ENCODE data around the gene GEMIN5. TPM values are rescaled to one million over a fixed set of nuclear protein-coding genes. Genes with fewer than 3 reads are reported as not detected.

GEMIN5 gene
- total RNA-seq, 4 donors from 2014 or later = 16.7 to 20.5 (median 18.9) TPM

DNA sequence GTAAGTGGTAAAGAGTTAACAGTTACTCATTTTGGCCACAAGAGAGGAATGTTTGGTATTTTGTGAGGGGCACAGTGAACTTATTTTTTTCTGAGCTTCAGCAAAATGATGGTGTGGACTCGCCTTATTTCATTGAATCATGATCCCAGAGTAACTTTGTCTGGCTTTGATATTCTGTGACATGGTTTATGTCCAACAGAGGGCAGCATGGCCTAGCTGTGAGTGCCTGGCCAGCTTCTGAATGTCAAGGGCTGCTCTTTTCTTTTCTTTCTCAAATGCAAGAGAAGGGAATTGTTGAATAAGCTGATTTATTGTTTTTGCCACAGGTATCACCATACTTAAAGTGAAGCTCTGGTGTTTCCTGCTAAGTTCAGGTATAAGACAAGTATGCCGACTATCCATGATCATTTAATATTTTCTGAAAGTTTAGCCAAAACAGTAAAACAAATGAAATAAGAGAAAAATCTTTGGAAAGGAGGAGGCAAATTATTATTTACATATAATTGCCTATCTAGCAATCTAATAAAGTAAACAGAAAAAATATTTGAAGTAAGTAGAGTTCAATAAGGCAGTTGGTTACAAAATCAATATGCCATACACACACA is 34.6 kb upstream of the GEMIN5 start:
- no peak overlapping the region for H3K4me3 ChIP-seq (ENCODE audit: low read depth, poor library complexity, severe bottlenecking)
- DNase-seq (ENCODE audit: low spot score in 2 of 2) = no peak
- intact Hi-C loops (cut with DNase I; ENCODE audit: low total_unique reads) = no loop called here
- 79% methylated on average over 2 of the region's 2 CpGs for WGBS, 2 donors
- TF ChIP-seq, protein P1, sequence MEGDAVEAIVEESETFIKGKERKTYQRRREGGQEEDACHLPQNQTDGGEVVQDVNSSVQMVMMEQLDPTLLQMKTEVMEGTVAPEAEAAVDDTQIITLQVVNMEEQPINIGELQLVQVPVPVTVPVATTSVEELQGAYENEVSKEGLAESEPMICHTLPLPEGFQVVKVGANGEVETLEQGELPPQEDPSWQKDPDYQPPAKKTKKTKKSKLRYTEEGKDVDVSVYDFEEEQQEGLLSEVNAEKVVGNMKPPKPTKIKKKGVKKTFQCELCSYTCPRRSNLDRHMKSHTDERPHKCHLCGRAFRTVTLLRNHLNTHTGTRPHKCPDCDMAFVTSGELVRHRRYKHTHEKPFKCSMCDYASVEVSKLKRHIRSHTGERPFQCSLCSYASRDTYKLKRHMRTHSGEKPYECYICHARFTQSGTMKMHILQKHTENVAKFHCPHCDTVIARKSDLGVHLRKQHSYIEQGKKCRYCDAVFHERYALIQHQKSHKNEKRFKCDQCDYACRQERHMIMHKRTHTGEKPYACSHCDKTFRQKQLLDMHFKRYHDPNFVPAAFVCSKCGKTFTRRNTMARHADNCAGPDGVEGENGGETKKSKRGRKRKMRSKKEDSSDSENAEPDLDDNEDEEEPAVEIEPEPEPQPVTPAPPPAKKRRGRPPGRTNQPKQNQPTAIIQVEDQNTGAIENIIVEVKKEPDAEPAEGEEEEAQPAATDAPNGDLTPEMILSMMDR (IDR thresholded peaks at IDR 0.05) = no peak
- no peak for TF ChIP-seq POLR2A (IDR thresholded peaks at IDR 0.05)

DNA sequence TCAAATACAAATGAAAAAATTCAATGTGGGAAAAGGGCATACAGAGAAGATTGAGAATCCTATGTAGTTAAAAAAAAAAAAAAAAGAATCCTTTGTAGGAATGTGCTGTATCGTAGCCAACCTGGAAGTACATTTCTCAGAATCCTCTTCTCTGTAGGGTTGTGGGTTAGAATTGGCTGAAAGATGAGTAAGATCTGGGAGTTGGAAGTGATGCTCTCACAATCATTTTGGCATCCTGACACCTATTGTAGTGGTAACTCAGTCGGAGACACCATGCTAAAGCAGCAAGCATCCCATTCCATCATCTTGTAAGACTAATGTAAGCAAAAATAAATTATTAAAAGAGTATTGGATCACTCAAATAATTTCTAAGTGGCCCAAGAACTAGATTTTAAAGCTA is 33.5 kb upstream of the GEMIN5 start:
- TF ChIP-seq, protein P1 (IDR thresholded peaks at IDR 0.05) = no peak
- no peak for TF ChIP-seq POLR2A (IDR thresholded peaks at IDR 0.05)
- DNase-seq (ENCODE audit: low spot score in 2 of 2) = no peak
- 82 to 86% methylated on average over 2 of the region's 2 CpGs for WGBS, 2 donors
- H3K4me3 ChIP-seq (ENCODE audit: low read depth, poor library complexity, severe bottlenecking) = no peak overlapping the region
- intact Hi-C loops (cut with DNase I; ENCODE audit: low total_unique reads) = no loop called here

DNA sequence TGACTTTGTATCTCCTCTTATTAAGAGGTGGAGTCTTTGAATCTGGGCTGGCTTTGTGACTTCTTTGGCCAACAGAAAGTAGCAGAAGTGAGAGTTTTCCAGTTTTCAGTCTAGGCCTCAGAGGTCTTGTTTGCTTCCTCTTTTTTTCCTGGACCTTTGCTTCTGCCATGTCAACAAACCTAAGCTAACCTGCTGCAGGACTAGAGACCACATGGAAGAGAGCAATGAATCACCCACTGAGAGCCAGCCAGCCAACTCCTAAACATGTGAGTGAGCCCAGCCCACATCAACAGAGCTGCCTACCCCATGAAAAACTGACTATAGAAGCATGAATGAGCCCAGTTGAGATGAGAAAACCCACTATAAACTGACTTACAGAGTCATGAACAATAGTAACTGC is 32.7 kb upstream of the GEMIN5 start:
- no peak for TF ChIP-seq POLR2A (IDR thresholded peaks at IDR 0.05)
- TF ChIP-seq, protein P1 (IDR thresholded peaks at IDR 0.05) = no peak
- intact Hi-C loops (cut with DNase I; ENCODE audit: low total_unique reads) = no loop called here

DNA sequence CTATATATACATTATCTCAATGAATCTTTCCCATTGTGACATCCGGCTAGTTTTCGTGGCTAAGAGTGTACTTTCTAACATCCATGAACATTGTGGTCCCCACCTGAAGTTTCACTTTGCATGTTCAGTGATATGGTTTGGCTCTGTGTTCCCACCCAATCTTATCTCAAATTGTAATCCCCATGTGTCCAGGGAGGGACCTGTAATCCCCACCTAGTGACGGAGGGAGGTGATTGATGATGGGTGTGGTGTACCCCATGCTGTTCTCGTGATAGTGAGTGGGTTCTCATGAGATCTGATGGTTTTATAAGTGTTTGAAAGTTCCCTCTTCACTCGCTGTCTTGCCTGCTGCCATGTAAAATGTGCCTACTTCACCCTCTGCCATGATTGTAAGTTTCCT is 30.9 kb upstream of the GEMIN5 start:
- DNase-seq (ENCODE audit: low spot score in 2 of 2) = no peak
- 90 to 91% methylated on average over 5 of the region's 5 CpGs for WGBS, 2 donors
- no peak overlapping the region for H3K4me3 ChIP-seq (ENCODE audit: low read depth, poor library complexity, severe bottlenecking)
- TF ChIP-seq, protein P1 (IDR thresholded peaks at IDR 0.05) = no peak
- TF ChIP-seq POLR2A (IDR thresholded peaks at IDR 0.05) = no peak
- intact Hi-C loops (cut with DNase I; ENCODE audit: low total_unique reads) = no loop called here

More for the DNA sequence above, 32.7 kb upstream of the GEMIN5 start:
- H3K4me3 ChIP-seq (ENCODE audit: low read depth, poor library complexity, severe bottlenecking) = no peak overlapping the region
- DNase-seq (ENCODE audit: low spot score in 2 of 2) = no peak

DNA sequence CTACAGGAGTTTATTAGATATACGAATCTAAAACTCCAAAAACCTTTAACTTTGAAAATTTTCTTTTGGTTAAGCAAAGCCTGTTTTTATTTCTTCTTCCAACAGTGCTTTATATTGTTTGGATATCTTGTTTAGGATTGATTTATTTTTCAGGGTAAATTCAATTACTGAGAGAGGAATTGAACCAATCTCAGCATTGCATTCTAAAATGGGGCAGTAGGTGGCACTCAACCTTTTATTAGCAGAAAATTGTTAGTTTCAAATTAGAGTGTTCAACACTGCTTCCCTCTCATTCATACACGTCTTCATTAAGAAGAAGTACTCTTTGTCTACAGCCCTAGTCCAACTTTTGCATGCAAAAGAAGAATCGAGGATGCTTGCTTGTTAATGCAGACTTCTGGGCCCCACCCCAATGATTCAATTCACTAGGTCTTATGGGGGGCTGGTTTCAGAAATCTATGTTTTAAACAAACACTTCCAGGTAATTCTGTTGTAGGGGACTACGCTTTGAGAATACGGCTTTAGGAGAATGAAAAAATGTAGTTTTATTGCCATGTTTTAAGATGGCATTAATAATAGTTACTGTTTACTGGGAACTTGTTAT is 29.5 kb upstream of the GEMIN5 start:
- DNase-seq (ENCODE audit: low spot score in 2 of 2) = no peak
- no peak for TF ChIP-seq POLR2A (IDR thresholded peaks at IDR 0.05)
- TF ChIP-seq, protein P1 (IDR thresholded peaks at IDR 0.05) = no peak
- H3K4me3 ChIP-seq (ENCODE audit: low read depth, poor library complexity, severe bottlenecking) = no peak overlapping the region
- intact Hi-C loops (cut with DNase I; ENCODE audit: low total_unique reads) = no loop called here
- WGBS, 2 donors = 77 to 80% methylated on average over 5 of the region's 5 CpGs

DNA sequence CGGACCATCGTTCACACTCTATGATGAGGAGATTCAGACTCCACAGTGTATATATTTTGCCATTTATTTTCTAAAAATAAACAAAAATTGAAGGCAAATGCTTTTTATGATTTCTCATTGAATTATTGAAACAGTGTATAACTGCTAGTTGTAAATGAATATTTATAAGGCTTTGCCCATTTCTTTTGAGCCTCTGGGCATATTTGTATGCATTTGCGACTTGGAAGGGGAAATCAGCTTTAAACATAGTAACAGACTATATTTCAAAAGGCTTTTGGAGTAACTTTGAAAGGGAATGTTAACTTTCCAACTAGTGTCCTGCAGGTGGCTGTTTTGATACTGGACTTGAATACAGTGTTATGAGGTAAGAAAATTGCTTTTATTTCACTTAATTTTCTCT is 28.9 kb upstream of the GEMIN5 start:
- no peak for TF ChIP-seq POLR2A (IDR thresholded peaks at IDR 0.05)
- TF ChIP-seq, protein P1 (IDR thresholded peaks at IDR 0.05) = no peak
- H3K4me3 ChIP-seq (ENCODE audit: low read depth, poor library complexity, severe bottlenecking) = no peak overlapping the region
- intact Hi-C loops (cut with DNase I; ENCODE audit: low total_unique reads) = no loop called here

More for the DNA sequence above, 28.9 kb upstream of the GEMIN5 start:
- no peak for DNase-seq (ENCODE audit: low spot score in 2 of 2)
- WGBS, 2 donors = 83 to 89% methylated on average over 3 of the region's 3 CpGs
